M059J (cell line): Measurements from ENCODE around the gene ACBD7. TPM values are rescaled to one million over a fixed set of nuclear protein-coding genes. Genes with fewer than 3 reads are reported as not detected.

Experiments
- total RNA-seq: library from RNA; depleted of rRNA; stranded (reverse); fragments of >200 nt; shearing (Covaris generic); gene quantifications from 2 replicates; pipeline ENCODE4 v1.2.3, GENCODE V29; 2014; rRNA removed

ACBD7 gene
- total RNA-seq, 1 experiment from 2014 or later: 5.8 TPM

Other genes with a start within 250 kb of the ACBD7 start
- 20.9 and 23.8 TPM in 2 replicates for gene SUV39H2, start 209.9 kb downstream of the ACBD7 start, total RNA-seq
- gene DCLRE1C, start 134.7 kb downstream of the ACBD7 start, total RNA-seq: 6.3 and 9.7 TPM in 2 replicates
- gene MEIG1, start 129.4 kb downstream of the ACBD7 start, total RNA-seq: not detected in 2 replicates
- gene OLAH, start 44.8 kb downstream of the ACBD7 start, total RNA-seq: 0.52 TPM in 1 of 2 replicates, not detected in the other
- gene RPP38, start 8.6 kb upstream of the ACBD7 start, total RNA-seq: 8.7 and 8.9 TPM in 2 replicates
- 28.3 and 51.2 TPM in 2 replicates for gene NMT2, start 79.9 kb upstream of the ACBD7 start, total RNA-seq